GM12872 (cell line): Measurements from ENCODE around the gene ANO4.

ENCODE experiments used
- CTCF ChIP-seq: IDR thresholded peaks from 3 replicates; pipeline ENCODE4 v1.5.1; 2011; ENCODE audit warnings: low read depth, mild to moderate bottlenecking, low read length, moderate library complexity; ENCODE audit not compliant: insufficient read depth

Gene ANO4

DNA sequence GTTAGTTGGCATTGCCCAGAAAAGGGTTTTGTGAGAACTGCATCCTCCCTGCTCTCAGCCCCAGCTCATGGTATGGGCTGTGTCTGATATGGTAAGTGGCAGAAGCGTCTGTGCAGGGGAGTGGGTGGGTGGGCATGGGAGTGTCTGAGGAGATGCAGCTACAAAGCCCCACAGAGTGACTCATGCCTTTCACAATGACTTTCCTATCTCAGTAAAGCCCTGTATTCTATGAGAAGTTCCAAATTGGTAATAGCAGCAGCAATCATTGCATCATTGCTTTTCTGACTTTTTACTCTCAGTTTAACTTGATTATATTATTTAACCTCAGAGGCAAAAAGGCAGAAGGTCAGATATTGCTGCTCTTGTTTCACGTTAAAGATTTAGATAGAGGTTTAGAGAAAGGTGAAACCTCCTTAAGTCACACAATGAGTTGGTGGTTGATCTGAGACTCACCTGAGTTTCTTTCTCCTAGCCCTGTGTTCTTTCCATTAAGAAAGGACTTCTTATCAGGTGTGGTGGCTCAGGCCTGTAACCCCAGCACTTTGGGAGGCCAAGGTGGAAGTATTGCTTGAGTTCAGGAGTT lies 243.8 kb downstream of the ANO4 start:
- no peak for TF ChIP-seq CTCF

DNA sequence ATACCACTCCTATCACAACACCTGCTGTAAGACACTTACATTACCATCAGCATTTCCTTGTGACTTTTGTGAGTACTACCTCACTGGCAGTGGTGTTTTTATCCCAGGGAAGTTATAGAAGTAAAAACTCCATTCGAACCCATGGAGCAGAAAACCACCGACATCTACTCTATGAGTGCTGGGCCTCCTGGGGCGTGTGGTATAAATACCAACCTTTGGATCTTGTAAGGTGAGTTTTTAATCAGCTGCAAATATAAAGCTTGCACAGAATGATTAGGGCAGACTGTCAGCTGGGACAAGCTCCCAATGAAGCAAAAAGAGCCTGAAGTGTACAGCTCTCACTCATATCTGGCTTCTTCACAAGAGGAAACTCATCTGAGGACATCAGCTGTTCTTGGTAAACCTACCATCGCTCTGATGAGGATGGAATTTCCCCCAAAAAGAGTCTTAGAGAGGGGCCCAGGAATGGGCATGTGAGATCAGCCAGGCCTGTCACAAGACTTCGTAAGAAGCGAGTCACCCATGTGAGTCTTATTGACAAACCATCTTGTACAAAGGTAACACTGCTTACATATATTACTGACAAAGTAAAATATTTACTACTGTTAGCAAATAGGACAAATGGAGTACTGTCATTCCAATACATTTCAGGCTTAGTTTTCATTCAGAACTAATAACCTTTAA lies 245.4 kb downstream of the ANO4 start:
- no peak for TF ChIP-seq CTCF

- TF ChIP-seq CTCF = no peak
Observed at GRCh38 chr12:101040936-101041335, 246.4 kb downstream of the ANO4 start.

DNA sequence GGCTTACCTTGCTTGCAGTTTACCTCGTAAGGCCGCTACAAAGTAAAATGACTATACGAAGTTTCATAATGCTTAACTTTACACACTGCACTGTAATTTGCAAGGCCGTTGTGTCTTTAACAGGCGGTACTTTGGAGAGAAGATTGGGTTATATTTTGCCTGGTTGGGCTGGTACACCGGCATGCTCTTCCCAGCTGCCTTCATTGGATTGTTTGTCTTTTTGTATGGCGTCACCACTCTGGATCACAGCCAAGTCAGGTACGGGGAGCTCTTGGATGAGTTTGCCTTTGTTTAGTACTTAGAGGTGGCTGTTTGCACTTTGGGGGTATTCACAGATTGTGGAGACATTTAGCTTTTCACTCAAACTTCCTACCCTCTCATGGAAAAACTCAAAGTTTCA lies 247.6 kb downstream of the ANO4 start:
- no peak for TF ChIP-seq CTCF

DNA sequence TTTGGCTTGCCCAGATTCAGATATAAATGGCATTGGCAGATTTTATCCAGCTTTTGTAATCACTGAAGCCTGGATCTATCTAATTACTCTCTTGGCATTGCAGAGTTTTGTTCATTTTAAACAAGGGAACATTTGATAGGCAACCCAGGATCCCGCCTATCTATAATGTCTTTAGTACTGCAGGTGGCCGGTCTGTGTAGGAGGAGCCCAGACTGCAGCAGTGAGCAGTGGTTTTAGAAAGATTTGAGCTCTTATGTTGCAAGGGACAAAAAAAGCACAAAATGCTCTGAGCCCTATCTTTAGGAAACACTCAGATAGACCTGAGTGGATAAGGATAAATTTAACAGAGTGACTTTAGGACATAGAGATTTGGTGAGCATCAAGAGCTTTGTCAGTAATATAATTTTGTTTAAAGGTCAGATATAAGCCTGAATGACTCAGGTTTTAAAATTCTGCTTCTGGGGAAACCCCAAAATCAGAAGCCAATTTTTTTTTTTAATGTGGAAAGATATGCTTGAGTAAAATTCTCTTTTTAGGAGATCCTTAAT lies 250.0 kb downstream of the ANO4 start:
- TF ChIP-seq CTCF = no peak

DNA sequence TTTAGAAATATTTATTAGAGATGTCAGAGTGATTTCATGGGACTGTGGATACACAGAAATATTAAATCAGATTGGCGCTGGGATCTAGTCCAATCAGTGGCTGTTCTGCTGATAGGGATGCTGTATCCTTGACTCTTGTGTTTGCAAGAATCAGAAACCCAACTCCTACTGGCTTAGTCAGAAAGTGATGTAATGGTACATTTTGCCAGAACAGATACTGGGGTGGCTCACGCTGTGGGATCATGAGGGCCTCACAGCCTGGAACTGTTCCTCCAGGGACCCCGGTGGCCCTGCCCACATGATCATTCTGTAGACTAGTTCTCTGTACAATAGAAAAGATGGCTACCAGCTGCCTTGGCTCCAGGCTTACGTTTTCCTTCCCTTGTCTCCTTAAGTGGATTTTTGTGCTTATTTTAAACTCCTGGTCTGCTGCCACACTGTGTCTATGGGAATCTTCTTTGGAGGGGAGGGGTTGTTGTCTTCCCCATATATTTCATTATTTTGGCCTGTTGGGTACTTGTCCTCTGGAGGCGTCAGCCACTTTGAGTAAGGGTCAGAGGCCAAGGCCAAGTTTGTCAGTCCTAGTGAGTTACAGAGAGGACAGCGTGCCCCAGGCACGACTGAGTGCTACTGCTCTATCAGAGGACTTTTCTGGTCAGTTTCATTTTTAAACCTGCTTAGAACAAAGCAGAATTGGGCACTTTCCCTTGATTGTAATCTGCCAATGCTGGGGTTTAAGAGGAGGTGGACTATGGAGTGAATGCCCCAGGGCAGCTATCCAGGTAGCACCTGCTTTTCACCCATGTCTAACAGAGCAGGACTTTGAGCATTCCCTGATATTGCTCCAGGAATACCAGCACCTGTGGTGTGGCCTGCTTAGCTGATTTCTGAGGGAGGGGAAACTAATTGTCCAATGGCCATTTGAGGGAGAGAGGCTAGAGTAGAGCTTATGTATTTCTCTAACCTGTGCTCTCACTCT lies 251.2 kb downstream of the ANO4 start:
- no peak for TF ChIP-seq CTCF

GRCh38 chr12:101047652-101048051 lies 253.1 kb downstream of the ANO4 start:
- TF ChIP-seq CTCF = no peak
